Tibial artery (tissue), 4 donors: ENCODE data around the gene CCT5.

ENCODE experiments used
- DNase-seq, 2 donors: peaks; one replicate each; pipeline ENCODE4 v3.0.0-alpha.2; 2019
- H3K27ac ChIP-seq, 2 donors: fragments of 200-600 bp; sonication (generic) in 1 of 2; 1 replicate in 1 of 2; 2 replicates in 1 of 2; pipeline ENCODE4 v1.5.1; 2018 to 2019; ENCODE audit warnings: mild to moderate bottlenecking in 1 of 2
- H3K27me3 ChIP-seq, 2 donors: fragments of 200-600 bp; sonication (generic) in 1 of 2; one replicate each; pipeline versions ENCODE4 v1.5.1 to v1.6.0; 2016 to 2019
- H3K36me3 ChIP-seq, 3 donors: fragments of 200-600 bp; sonication (generic) in 2 of 3; one replicate each; pipeline ENCODE4 v1.5.1; 2016 to 2019; ENCODE audit warnings: mild to moderate bottlenecking in 2 of 3
- H3K4me1 ChIP-seq, 4 donors: fragments of 200-600 bp; sonication (generic) in 2 of 4; 1 replicate in 3 of 4; 2 replicates in 1 of 4; pipeline ENCODE4 v1.5.1; 2016 to 2019
- H3K4me3 ChIP-seq, 2 donors: fragments of 200-600 bp; sonication (generic) in 1 of 2; 1 replicate in 1 of 2; 2 replicates in 1 of 2; pipeline ENCODE4 v1.5.1; 2018 to 2019; ENCODE audit warnings: mild to moderate bottlenecking in 2 of 2
- H3K9me3 ChIP-seq, 3 donors: fragments of 200-600 bp; sonication (generic) in 1 of 3; one replicate each; pipeline ENCODE4 v1.5.1; 2016 to 2019
- intact Hi-C: fragments of 100-400 bp; cut with DNase I; formaldehyde crosslinking; loops from one replicate; pipeline ENCODE4 v1.15.0; 2023; ENCODE audit warnings: low total_unique reads
- TF ChIP-seq, protein P1 (sequence below), 2 experiments: fragments of 200-600 bp in 1 of 2; fragments of 450-650 bp in 1 of 2; IDR thresholded peaks; one replicate each; pipeline ENCODE4 v1.5.1; 2017 to 2019; ENCODE audit warnings: antibody characterized with exemption in 2 of 2, mild to moderate bottlenecking in 1 of 2, moderate library complexity in 1 of 2

The CCT5 gene

DNA sequence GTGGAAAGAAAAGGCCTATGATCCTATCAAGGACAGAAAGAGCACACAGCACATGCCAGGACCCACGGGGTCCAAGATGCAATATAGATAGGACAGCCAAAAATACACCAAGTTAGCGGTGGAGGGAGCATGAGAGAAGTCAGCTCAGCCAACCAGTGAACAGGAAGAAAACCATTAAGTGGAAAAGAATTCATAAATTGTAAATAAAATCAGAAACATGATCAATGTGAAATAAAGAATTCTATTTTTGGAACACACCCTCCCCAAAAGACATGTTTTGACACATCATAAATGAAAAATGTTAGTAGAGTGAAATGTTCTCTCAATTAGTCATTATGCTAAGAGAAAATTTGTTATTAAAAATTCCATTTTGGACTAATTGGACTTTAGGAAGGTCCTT is 36.0 kb upstream of the CCT5 start:
- H3K9me3 ChIP-seq = no peaks in the 10 kb centered on the region
- no peak overlapping the region for H3K4me3 ChIP-seq
- no peaks in the 10 kb centered on the region for H3K36me3 ChIP-seq
- TF ChIP-seq, protein P1, sequence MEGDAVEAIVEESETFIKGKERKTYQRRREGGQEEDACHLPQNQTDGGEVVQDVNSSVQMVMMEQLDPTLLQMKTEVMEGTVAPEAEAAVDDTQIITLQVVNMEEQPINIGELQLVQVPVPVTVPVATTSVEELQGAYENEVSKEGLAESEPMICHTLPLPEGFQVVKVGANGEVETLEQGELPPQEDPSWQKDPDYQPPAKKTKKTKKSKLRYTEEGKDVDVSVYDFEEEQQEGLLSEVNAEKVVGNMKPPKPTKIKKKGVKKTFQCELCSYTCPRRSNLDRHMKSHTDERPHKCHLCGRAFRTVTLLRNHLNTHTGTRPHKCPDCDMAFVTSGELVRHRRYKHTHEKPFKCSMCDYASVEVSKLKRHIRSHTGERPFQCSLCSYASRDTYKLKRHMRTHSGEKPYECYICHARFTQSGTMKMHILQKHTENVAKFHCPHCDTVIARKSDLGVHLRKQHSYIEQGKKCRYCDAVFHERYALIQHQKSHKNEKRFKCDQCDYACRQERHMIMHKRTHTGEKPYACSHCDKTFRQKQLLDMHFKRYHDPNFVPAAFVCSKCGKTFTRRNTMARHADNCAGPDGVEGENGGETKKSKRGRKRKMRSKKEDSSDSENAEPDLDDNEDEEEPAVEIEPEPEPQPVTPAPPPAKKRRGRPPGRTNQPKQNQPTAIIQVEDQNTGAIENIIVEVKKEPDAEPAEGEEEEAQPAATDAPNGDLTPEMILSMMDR (IDR thresholded peaks at IDR 0.05) = no peak
- peaks cover 0 to 5% of the 10 kb centered on the region in 2 donors for H3K27me3 ChIP-seq
- DNase-seq = no peak
- intact Hi-C loops = no loop called here
- H3K27ac ChIP-seq = no peak overlapping the region
- no peaks in the 10 kb centered on the region for H3K4me1 ChIP-seq

DNA sequence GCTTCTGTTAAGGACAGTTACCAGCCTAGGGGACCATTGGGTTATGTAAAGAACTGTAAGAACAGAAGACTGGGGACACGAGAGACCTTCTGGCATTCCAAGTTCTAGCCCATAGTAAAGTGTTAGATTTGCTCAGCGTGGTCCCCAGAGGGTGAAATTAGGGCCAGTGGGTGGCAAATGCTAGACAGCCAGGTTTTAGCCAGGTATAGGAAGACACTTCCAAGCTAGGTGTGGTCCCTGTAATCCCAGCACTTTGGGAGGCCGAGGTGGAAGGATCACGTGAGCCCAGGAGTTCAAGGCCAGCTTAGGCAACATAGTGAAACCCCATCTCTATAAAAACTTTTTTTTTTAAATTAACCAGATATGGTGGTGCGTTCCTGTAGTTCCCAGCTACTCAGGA is 34.7 kb upstream of the CCT5 start:
- Histone ChIP-seq H3K27me3 (peaks cover 0 to 5% of the 10 kb centered on the region in 2 donors), H3K4me1 (no peaks in the 10 kb centered on the region), H3K36me3 (no peaks in the 10 kb centered on the region), H3K4me3 (no peak overlapping the region), H3K9me3 (no peaks in the 10 kb centered on the region), H3K27ac (no peak overlapping the region)
- intact Hi-C loops = no loop called here
- TF ChIP-seq, protein P1 (IDR thresholded peaks at IDR 0.05) = no peak
- DNase-seq = no peak

DNA sequence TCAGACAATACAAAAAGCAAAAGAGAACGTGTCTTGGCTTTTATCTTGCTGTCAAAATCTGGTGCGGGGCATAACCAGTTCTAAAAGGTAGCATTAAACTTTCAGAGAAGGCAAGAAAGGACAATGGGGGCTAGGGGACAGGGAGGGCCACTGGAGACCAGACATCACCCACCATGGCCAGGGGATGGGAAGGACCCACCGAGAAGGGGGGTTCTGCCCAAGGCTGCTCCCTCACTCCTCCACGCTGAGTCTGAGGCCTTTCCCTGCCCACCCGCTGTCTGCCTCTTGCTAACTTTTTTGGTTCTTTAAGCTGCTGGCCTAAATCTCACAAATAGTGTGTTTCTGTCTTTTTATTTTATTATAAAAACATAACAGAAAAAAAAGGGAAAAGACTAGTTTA is 34.0 kb upstream of the CCT5 start:
- intact Hi-C loops = no loop called here
- no peak for DNase-seq
- H3K9me3 ChIP-seq = no peaks in the 10 kb centered on the region
- peaks cover 0 to 5% of the 10 kb centered on the region in 2 donors for H3K27me3 ChIP-seq
- H3K4me1 ChIP-seq = no peaks in the 10 kb centered on the region
- no peak overlapping the region for H3K4me3 ChIP-seq
- no peak overlapping the region for H3K27ac ChIP-seq
- TF ChIP-seq, protein P1 (IDR thresholded peaks at IDR 0.05) = no peak
- H3K36me3 ChIP-seq = no peaks in the 10 kb centered on the region

DNA sequence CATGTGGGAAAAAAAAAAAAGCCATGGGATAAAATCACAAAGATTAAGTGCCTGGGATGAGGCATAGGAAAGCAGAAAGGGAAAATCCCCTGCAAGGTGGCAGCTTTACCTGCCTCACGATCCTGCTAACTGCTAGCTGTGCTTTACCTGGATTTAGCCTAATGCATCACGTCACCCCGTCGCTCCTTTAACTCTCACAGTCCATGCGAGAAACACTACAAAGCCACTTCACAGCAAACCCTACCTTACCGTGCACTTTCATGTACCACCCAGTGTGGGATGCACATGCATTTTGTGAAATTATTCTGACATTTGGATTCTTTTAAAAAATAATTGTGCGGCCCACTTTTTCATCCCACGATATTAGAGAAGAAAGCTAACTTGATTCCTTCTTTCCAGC is 31.4 kb upstream of the CCT5 start:
- intact Hi-C loops = no loop called here
- TF ChIP-seq, protein P1 (IDR thresholded peaks at IDR 0.05) = no peak
- no peak overlapping the region for H3K27ac ChIP-seq
- peaks cover 0 to 3% (median 0%) of the 10 kb centered on the region in 3 donors for H3K36me3 ChIP-seq
- no peak overlapping the region for H3K4me3 ChIP-seq
- no peaks in the 10 kb centered on the region for H3K4me1 ChIP-seq
- H3K9me3 ChIP-seq = no peaks in the 10 kb centered on the region
- DNase-seq = no peak
- H3K27me3 ChIP-seq = peaks cover 0 to 5% of the 10 kb centered on the region in 2 donors

DNA sequence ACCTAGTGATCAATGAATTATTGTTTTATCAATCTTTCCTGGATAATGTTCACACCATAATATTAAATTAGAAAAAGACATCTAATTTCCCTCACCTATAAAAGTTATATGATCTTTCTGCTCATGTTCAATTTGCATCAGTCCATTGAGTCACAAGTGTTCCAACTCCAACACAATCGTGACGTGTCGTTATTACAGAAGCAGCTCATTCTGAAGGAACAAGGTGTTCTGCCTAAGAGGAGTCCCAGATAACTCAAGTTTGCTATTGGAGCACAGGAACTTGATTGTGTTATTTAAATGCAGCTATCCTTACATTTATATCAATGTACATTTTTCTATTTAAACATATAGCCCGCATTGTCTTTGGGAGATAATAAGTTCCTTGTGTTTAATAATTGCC is 31.0 kb upstream of the CCT5 start:
- Histone ChIP-seq H3K27ac (no peak overlapping the region), H3K27me3 (peaks cover 0 to 5% of the 10 kb centered on the region in 2 donors), H3K36me3 (peaks cover 0 to 3% (median 0%) of the 10 kb centered on the region in 3 donors), H3K4me3 (no peak overlapping the region), H3K9me3 (peaks cover 0 to 4% (median 0%) of the 10 kb centered on the region in 3 donors), H3K4me1 (no peaks in the 10 kb centered on the region)
- no peak for DNase-seq
- intact Hi-C loops = no loop called here
- TF ChIP-seq, protein P1 (IDR thresholded peaks at IDR 0.05) = no peak

DNA sequence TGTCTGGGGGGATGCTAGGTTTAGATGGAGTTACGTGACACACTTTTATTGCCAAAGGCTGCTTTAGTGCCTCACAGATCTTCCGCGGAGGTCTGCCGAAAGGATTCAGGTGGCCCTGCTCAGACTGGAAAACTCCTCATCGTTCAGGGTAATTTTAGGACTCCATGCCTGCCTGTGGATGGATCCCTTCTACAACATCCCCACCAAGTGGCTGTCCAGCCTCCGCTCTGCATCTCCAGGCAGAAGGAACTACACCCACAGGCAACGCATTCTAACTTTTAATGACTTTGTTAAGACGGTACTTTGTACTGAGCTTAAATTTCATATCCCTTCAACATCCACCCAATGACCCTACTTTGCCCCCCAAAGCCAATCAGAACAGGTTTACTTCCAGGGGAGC is 29.8 kb upstream of the CCT5 start:
- intact Hi-C loops = no loop called here
- Histone ChIP-seq H3K4me1 (no peaks in the 10 kb centered on the region), H3K4me3 (no peak overlapping the region), H3K36me3 (peaks cover 0 to 5% (median 0%) of the 10 kb centered on the region in 3 donors), H3K27ac (no peak overlapping the region), H3K27me3 (peaks cover 0 to 3% of the 10 kb centered on the region in 2 donors), H3K9me3 (peaks cover 0 to 13% (median 0%) of the 10 kb centered on the region in 3 donors)
- DNase-seq = no peak
- TF ChIP-seq, protein P1 (IDR thresholded peaks at IDR 0.05) = no peak
